Endothelial cell (in vitro differentiated cells): Measurements from ENCODE around the gene EFCAB12. TPM values are rescaled to one million over a fixed set of nuclear protein-coding genes. Genes with fewer than 3 reads are reported as not detected.

Source experiments
- DNase-seq: peaks from one replicate; pipeline ENCODE4 v3.0.0; 2021; ENCODE audit warnings: low spot score
- H3K27ac Mint-ChIP-seq: one replicate; pipeline ENCODE4 v1.8.0; 2021; ENCODE audit warnings: mixed read lengths, inconsistent platforms; ENCODE audit not compliant: unreplicated experiment
- H3K27me3 Mint-ChIP-seq: one replicate; pipeline ENCODE4 v1.8.0; 2021; ENCODE audit warnings: mild to moderate bottlenecking, moderate library complexity, mixed read lengths, inconsistent platforms; ENCODE audit not compliant: unreplicated experiment
- H3K36me3 Mint-ChIP-seq: one replicate; pipeline ENCODE4 v1.8.0; 2021; ENCODE audit warnings: mild to moderate bottlenecking, low read depth, mixed read lengths, inconsistent platforms; ENCODE audit not compliant: unreplicated experiment
- H3K4me1 Mint-ChIP-seq: one replicate; pipeline ENCODE4 v1.8.0; 2021; ENCODE audit warnings: mild to moderate bottlenecking, mixed read lengths, inconsistent platforms; ENCODE audit not compliant: unreplicated experiment
- H3K4me3 Mint-ChIP-seq: one replicate; pipeline ENCODE4 v1.8.0; 2021; ENCODE audit warnings: mild to moderate bottlenecking, mixed read lengths, inconsistent platforms; ENCODE audit not compliant: unreplicated experiment
- H3K9me3 Mint-ChIP-seq: one replicate; pipeline ENCODE4 v1.8.0; 2021; ENCODE audit warnings: mixed read lengths, inconsistent platforms; ENCODE audit not compliant: unreplicated experiment
- total RNA-seq: library from RNA; stranded (reverse); fragmentation: NEBNext Ultra II Directional; extraction: Animal tissue kit (Norgen Biotek cat#: 25700); gene quantifications from one replicate; pipeline ENCODE4 v1.2.1, GENCODE V29; 2021; ENCODE audit not compliant: unreplicated experiment
- TF ChIP-seq, protein P1 (sequence below): fragments of 200-600 bp; sonication (generic); IDR thresholded peaks from one replicate; pipeline ENCODE4 v1.5.0; 2021; ENCODE audit warnings: antibody characterized with exemption; ENCODE audit not compliant: unreplicated experiment

Gene EFCAB12
- total RNA-seq, 1 donor from 2014 or later, result 0.21 TPM

DNA sequence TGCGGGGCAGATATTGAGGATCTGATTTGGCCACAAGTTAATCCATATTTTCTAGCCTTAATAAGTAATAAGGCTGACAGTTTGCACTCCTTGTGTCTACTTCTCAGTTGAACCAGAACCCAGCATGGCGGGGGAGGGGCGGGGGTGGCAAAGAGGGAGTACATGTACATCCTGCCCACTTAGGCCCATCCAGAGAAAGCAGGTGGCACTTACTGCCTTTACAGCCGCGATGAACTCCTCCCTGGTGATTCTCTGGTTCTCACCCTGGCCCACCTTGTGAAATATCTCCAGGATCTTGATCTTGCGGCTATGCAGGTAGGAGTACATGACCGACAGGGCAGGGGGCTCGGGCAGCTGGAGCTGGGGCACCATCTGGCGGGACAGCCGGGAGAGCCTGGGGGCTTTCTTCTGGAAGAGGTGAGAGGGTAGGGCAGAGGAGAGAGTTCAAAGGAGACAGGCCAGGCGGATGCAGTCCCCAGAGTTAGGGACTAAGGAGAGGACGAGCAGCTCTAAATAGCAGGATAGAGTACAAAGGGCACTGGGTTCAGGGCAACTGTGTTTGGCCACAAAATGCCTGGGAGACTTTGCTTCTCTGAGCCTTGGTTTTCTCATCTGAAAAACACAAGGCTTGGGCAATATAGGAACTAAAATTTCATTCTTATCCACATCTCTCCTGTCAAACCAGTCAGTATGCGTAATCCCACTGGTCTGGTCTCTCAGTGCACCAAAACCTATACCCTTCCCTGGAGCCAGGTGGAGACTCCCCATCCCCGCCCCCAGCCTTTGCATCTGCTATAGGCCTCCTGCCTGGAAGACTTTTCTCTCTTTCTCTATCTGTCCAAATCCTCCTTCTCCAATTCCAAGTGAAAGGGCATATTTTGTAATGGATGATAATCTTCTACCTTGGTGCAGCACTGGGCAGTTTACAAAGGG lies 10.1 kb downstream of the EFCAB12 start:
- Mint-ChIP-seq H3K4me1 (peaks cover 3% of the 10 kb centered on the region), H3K27me3 (peaks cover 2% of the 10 kb centered on the region), H3K4me3 (peak overlapping the region; percentile 42), H3K36me3 (no peaks in the 10 kb centered on the region), H3K9me3 (no peaks in the 10 kb centered on the region), H3K27ac (no peak overlapping the region)
- TF ChIP-seq, protein P1, sequence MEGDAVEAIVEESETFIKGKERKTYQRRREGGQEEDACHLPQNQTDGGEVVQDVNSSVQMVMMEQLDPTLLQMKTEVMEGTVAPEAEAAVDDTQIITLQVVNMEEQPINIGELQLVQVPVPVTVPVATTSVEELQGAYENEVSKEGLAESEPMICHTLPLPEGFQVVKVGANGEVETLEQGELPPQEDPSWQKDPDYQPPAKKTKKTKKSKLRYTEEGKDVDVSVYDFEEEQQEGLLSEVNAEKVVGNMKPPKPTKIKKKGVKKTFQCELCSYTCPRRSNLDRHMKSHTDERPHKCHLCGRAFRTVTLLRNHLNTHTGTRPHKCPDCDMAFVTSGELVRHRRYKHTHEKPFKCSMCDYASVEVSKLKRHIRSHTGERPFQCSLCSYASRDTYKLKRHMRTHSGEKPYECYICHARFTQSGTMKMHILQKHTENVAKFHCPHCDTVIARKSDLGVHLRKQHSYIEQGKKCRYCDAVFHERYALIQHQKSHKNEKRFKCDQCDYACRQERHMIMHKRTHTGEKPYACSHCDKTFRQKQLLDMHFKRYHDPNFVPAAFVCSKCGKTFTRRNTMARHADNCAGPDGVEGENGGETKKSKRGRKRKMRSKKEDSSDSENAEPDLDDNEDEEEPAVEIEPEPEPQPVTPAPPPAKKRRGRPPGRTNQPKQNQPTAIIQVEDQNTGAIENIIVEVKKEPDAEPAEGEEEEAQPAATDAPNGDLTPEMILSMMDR, result no peak
- DNase-seq, result no peak

DNA sequence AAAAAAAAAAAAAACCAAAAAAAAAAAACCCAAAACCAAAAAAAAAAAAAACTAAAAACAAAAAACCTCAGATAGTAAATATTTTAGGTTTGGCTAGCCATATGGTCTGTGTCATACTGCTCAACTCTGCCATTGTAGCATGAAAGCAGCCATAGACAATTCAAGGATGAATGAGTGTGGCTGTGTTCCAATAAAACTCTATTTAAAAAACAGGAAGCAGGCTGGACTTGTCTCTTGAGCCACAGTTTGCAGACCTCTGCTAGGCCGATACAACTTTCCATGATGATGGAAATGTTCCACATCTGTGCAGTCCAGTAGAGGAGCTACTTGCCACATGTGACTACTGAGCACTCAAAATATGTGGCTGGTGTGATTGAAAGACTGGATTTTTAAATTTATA lies 11.1 kb downstream of the EFCAB12 start:
- DNase-seq, result no peak
- no peaks in the 10 kb centered on the region for H3K9me3 Mint-ChIP-seq
- H3K27ac Mint-ChIP-seq, result no peak overlapping the region
- H3K27me3 Mint-ChIP-seq, result peaks cover 5% of the 10 kb centered on the region
- H3K4me3 Mint-ChIP-seq, result no peak overlapping the region
- H3K36me3 Mint-ChIP-seq, result no peaks in the 10 kb centered on the region
- TF ChIP-seq, protein P1, result no peak
- H3K4me1 Mint-ChIP-seq, result peaks cover 10% of the 10 kb centered on the region

DNA sequence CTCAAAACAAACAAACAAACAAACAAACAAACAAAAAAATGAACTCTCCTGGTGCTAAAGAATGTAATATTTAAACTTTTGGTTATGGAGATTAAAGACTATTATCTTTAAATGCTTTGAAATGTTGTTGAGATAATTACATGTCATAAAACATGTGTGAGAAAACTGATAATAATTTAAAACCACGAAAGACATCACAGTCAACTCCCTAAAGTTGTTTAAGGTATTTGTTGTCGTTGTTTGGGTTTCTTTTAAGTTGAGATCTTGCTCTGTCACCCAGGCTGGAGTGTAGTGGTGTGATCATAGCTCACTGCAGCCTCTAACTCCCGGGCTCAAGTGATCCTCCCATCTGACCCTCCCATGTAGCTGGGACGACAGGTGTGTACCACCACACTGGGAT lies 12.0 kb downstream of the EFCAB12 start:
- H3K36me3 Mint-ChIP-seq, result no peaks in the 10 kb centered on the region
- H3K4me3 Mint-ChIP-seq, result no peak overlapping the region
- no peaks in the 10 kb centered on the region for H3K9me3 Mint-ChIP-seq
- no peak overlapping the region for H3K27ac Mint-ChIP-seq
- peaks cover 7% of the 10 kb centered on the region for H3K27me3 Mint-ChIP-seq
- TF ChIP-seq, protein P1, result no peak
- peaks cover 10% of the 10 kb centered on the region for H3K4me1 Mint-ChIP-seq
- DNase-seq, result no peak

DNA sequence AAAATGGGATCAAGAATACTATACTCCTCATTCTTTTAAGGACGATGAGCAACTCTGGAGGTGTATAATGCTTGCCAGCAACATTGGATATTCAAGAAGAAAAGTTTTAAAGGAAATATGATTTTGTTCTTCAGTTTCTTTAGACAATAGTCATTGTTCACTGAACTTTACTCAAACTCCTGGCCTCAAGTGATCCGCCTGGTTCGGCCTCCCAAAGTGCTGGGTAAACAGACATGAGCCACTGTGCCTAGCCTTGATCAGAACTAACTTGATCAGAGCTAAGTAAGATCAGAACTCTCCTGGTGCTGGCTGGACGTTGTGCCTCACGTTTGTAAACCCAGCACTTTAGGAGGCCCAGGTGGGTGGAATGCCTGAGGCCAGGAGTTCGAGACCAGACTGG lies 12.6 kb downstream of the EFCAB12 start:
- Mint-ChIP-seq H3K27me3 (peaks cover 7% of the 10 kb centered on the region), H3K4me3 (no peak overlapping the region), H3K4me1 (peaks cover 10% of the 10 kb centered on the region), H3K9me3 (no peaks in the 10 kb centered on the region), H3K27ac (no peak overlapping the region), H3K36me3 (no peaks in the 10 kb centered on the region)
- no peak for DNase-seq
- TF ChIP-seq, protein P1, result no peak

DNA sequence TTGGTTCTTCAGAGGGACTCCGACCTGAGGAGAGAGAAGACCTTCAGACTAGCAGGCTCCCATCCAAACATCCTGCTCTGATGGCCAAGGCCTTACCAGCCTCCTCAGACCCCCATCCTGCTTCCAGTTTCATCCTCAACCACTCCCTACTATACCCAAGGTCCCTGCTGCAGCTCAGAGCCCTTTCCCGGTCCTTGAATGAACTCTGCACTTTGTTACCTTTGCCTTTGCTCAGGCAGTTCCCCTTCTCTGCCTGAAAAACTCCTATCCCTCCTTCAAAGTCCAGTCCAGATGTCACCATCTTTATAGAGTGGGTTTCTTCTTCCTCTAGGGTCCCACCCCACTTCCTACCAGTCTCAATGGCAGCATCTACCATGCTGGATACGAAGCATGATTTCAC lies 13.1 kb downstream of the EFCAB12 start:
- H3K4me1 Mint-ChIP-seq, result peaks cover 10% of the 10 kb centered on the region

More for the DNA sequence above, 13.1 kb downstream of the EFCAB12 start:
- no peaks in the 10 kb centered on the region for H3K36me3 Mint-ChIP-seq
- H3K27ac Mint-ChIP-seq, result no peak overlapping the region
- no peaks in the 10 kb centered on the region for H3K9me3 Mint-ChIP-seq
- no peak overlapping the region for H3K4me3 Mint-ChIP-seq
- TF ChIP-seq, protein P1, result no peak
- no peak for DNase-seq
- H3K27me3 Mint-ChIP-seq, result peaks cover 7% of the 10 kb centered on the region
